PC-3 (cell line): ENCODE data around the gene DIS3L2.

Source experiments
- CTCF ChIP-seq: fragments of 300-600 bp; sonication (generic); conservative IDR thresholded peaks from 2 replicates; pipeline ENCODE4 v1.5.1; 2017; ENCODE audit warnings: antibody characterized with exemption, low read depth, mild to moderate bottlenecking, low read length
- EZH2phosphoT487 ChIP-seq: fragments of 300-600 bp; sonication (generic); IDR thresholded peaks from 2 replicates; pipeline ENCODE4 v1.6.1; 2018; ENCODE audit warnings: mild to moderate bottlenecking, antibody characterized with exemption, low read length, borderline replicate concordance

- TF ChIP-seq CTCF: no peak
- TF ChIP-seq EZH2phosphoT487: no peak
These were observed 31.4 kb downstream of the DIS3L2 start for GRCh38 chr2:231992888-231993287.
